Mesendoderm (in vitro differentiated cells): Measurements from ENCODE around the gene CEP112.
A peak's percentile ranks its signal among the peaks of the same experiment; 100 is the strongest.

Experiments
- DNase-seq: peaks from one replicate; pipeline ENCODE4 v3.0.0; 2013
- H2AK5ac ChIP-seq: 2 replicates; pipeline ENCODE4 v1.6.1; 2013; ENCODE audit warnings: low read length, inconsistent platforms
- H2BK120ac ChIP-seq: 2 replicates; pipeline ENCODE4 v1.6.1; 2013; ENCODE audit warnings: low read depth, mild to moderate bottlenecking, low read length, moderate library complexity, mixed read lengths
- H2BK15ac ChIP-seq: replicated peaks from 2 replicates; pipeline ENCODE4 v1.6.1; 2013; ENCODE audit warnings: low read depth, mild to moderate bottlenecking, moderate library complexity
- H2BK5ac ChIP-seq: 2 replicates; pipeline ENCODE4 v1.6.1; 2013; ENCODE audit warnings: low read length, inconsistent platforms
- H3K18ac ChIP-seq: 2 replicates; pipeline ENCODE4 v1.6.1; 2013; ENCODE audit warnings: mild to moderate bottlenecking, low read length, mixed read lengths
- H3K23ac ChIP-seq: one replicate; pipeline ENCODE4 v1.6.1; 2013; ENCODE audit warnings: low read length
- H3K27ac ChIP-seq: 2 replicates; pipeline ENCODE4 v1.5.1; 2013; ENCODE audit warnings: low read depth, mild to moderate bottlenecking, inconsistent platforms, low read length, moderate library complexity
- H3K27me3 ChIP-seq: 2 replicates; pipeline ENCODE4 v1.6.1; 2013; ENCODE audit warnings: low read length, control low read depth, mild to moderate bottlenecking, inconsistent platforms; ENCODE audit not compliant: insufficient read depth, poor library complexity
- H3K36me3 ChIP-seq: 2 replicates; pipeline ENCODE4 v1.6.1; 2013; ENCODE audit warnings: low read length, inconsistent platforms; ENCODE audit not compliant: control insufficient read depth, insufficient read depth
- H3K4ac ChIP-seq: one replicate; pipeline ENCODE4 v1.6.1; 2013; ENCODE audit warnings: low read depth, mild to moderate bottlenecking, low read length, moderate library complexity
- H3K4me1 ChIP-seq: 2 replicates; pipeline ENCODE4 v1.6.1; 2013; ENCODE audit warnings: low read depth, low read length, inconsistent platforms; ENCODE audit not compliant: control insufficient read depth
- H3K4me2 ChIP-seq: 2 replicates; pipeline ENCODE4 v1.6.1; 2013; ENCODE audit warnings: low read length
- H3K4me3 ChIP-seq: 2 replicates; pipeline ENCODE4 v1.5.1; 2013; ENCODE audit warnings: mild to moderate bottlenecking, low read length
- H3K56ac ChIP-seq: one replicate; pipeline ENCODE4 v1.6.1; 2013; ENCODE audit warnings: low read length
- H3K79me1 ChIP-seq: 2 replicates; pipeline ENCODE4 v1.6.1; 2013; ENCODE audit warnings: low read length, inconsistent platforms
- H3K79me2 ChIP-seq: 2 replicates; pipeline ENCODE4 v1.6.1; 2013; ENCODE audit warnings: mild to moderate bottlenecking, low read length; ENCODE audit not compliant: control insufficient read depth, insufficient read depth
- H3K9ac ChIP-seq: 2 replicates; pipeline ENCODE4 v1.6.1; 2013; ENCODE audit warnings: low read length, inconsistent platforms
- H4K5ac ChIP-seq: one replicate; pipeline ENCODE4 v1.6.1; 2013; ENCODE audit warnings: low read length
- H4K8ac ChIP-seq: one replicate; pipeline ENCODE4 v1.6.1; 2013; ENCODE audit warnings: low read depth, mild to moderate bottlenecking, control low read depth, low read length, moderate library complexity
- WGBS: extraction: QIAGEN DNeasy Blood & Tissue Kit; methylation state at CpG from one replicate; pipeline ENCODE4 v1.1.7; 2013; ENCODE audit warnings: low lambda C conversion rate, missing lambda C conversion rate; ENCODE audit not compliant: insufficient coverage; ENCODE audit errors: extremely low coverage; 5-methylcytosine and 5-hydroxymethylcytosine counted together

CEP112 gene

DNA sequence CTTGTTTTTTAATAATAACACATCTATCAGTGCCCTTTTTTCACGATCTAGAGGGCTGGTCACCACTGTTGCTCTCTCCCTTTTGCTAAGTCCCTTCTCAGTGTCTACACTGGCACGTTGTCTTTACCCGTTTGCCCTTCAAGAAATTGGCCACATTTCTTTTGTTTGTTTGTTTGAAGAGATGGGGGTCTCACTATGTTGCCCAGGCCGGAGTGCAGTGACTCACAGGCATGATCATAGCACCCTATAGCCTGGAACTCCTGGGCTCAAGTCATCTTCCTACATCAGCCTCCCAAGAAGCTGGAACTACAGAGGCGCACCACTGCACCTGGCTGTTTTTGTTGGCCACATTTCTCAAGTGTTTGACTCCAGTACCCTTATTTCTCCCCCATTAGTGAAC is 492.5 kb downstream of the CEP112 start:
- no CpG with 5 or more reads among the region's 5 CpGs for WGBS

DNA sequence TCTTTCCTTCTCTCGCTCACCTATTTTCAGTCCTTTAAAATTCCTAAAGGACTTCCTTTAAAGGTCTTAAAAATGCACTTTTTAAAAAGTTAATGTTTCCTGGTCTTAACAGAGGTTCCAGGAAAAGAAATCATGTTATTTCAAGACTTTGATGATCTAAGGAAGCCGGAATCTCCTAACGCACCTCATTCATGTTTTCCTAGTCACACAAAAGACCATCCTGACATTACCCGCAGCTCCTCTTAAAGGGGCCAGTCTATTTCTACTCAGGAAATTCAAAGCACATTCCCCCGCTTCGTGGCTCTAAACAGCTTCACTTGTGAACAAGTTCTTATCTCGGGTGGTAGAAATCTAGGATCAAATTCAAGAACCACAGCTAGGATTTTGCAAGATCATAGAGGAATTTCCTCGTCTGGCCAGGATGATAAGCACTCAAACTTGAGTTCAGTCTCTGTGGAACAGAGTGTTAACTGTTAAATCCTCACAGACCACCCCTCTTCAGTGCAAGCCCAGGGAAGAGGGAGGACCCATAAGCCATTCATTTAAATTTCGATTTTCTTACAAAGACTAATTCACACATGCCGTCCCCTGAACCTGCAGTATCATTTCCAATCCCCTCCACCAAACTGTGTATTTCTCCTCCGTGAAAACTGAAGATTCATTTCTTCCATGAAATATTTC is 493.4 kb downstream of the CEP112 start:
- Histone ChIP-seq H2AK5ac (no peak overlapping the region), H4K8ac (no peak overlapping the region), H3K79me1 (no peaks in the 10 kb centered on the region), H3K4me2 (no peak overlapping the region), H3K27ac (peak overlapping the region; percentile 9), H3K36me3 (no peaks in the 10 kb centered on the region), H3K79me2 (no peaks in the 10 kb centered on the region), H3K23ac (no peak overlapping the region), H2BK15ac (peak overlapping the region; percentile 41), H3K4me1 (no peaks in the 10 kb centered on the region), H3K4ac (no peak overlapping the region), H3K18ac (peak overlapping the region; percentile 39), H2BK120ac (no peak overlapping the region), H3K9ac (peak overlapping the region; percentile 1), H4K5ac (no peak overlapping the region), H3K56ac (peak overlapping the region; percentile 6), H3K4me3 (no peak overlapping the region), H3K27me3 (no peaks in the 10 kb centered on the region), H2BK5ac (no peak overlapping the region)
- peak; percentile 75 for DNase-seq
- WGBS = no CpG with 5 or more reads among the region's 11 CpGs

More for the DNA sequence above, 492.5 kb downstream of the CEP112 start:
- Histone ChIP-seq H3K4ac (no peak overlapping the region), H2BK120ac (no peak overlapping the region), H3K27ac (no peak overlapping the region), H4K8ac (no peak overlapping the region), H3K4me1 (no peaks in the 10 kb centered on the region), H2BK15ac (no peak overlapping the region), H3K56ac (no peak overlapping the region), H3K4me2 (no peak overlapping the region), H3K79me1 (no peaks in the 10 kb centered on the region), H2AK5ac (no peak overlapping the region), H3K4me3 (no peak overlapping the region), H3K79me2 (no peaks in the 10 kb centered on the region), H3K18ac (no peak overlapping the region), H3K9ac (no peak overlapping the region), H2BK5ac (no peak overlapping the region), H3K27me3 (no peaks in the 10 kb centered on the region), H3K23ac (no peak overlapping the region), H3K36me3 (no peaks in the 10 kb centered on the region), H4K5ac (no peak overlapping the region)
- no peak for DNase-seq

DNA sequence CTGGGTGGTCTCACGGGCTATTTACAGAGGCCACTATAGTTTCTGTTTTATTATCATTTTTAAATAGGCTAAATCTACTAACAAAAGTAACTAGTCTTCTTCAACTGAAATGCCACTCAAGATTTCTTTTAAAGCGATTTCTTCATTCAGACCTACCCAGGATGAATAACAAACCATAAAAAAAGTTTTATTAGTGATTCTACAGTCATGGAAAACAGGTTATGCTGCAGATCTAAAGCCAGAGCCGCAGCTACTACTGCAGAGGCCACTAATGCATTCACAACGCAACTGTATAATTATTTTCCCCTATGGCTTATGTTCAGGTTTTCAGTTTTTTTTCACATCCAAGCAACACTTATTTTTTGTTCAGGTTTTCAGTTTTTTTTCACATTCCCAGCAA is 494.3 kb downstream of the CEP112 start:
- Histone ChIP-seq H3K36me3 (no peaks in the 10 kb centered on the region), H3K79me1 (no peaks in the 10 kb centered on the region), H3K79me2 (no peaks in the 10 kb centered on the region), H3K4me3 (no peak overlapping the region), H3K4me1 (no peaks in the 10 kb centered on the region), H2BK15ac (no peak overlapping the region), H3K4me2 (no peak overlapping the region), H3K27ac (no peak overlapping the region), H3K56ac (peak overlapping the region; percentile 37), H3K18ac (no peak overlapping the region), H2AK5ac (no peak overlapping the region), H2BK120ac (no peak overlapping the region), H2BK5ac (no peak overlapping the region), H3K9ac (no peak overlapping the region), H4K8ac (no peak overlapping the region), H3K27me3 (no peaks in the 10 kb centered on the region), H3K4ac (no peak overlapping the region), H4K5ac (no peak overlapping the region), H3K23ac (no peak overlapping the region)
- no CpG with 5 or more reads among the region's 4 CpGs for WGBS
- no peak for DNase-seq

DNA sequence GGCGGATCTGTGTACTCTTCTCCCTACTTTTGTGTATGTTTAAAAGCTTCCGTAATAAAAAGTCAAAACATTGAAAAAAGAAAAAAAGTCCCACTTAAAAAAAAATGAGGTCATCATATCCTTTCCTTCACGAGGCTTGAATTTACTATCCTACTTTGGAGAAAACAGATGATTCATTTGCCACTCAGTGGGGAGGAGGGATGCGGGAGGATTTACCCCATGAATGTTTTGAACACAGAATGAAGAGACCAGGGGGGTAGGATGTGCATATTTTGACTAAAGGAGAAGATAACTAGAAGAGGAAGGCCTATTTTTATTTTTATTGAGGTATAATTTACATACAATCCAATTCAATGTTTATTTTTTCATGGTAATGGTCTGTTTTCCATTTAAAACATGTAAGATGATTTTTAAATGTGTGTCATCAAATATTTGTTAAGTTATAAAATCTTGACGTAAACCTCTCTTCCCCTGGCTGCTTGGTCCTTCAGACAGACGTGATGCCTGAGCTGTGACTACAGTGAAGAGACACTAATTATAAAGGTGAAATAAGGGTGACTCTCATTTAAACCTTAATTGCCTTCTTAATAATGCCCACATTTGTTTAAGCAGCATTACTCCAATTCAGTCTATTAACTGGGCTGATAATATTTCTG is 495.1 kb downstream of the CEP112 start:
- Histone ChIP-seq H3K4me3 (no peak overlapping the region), H3K4ac (no peak overlapping the region), H3K36me3 (no peaks in the 10 kb centered on the region), H3K79me1 (no peaks in the 10 kb centered on the region), H3K9ac (no peak overlapping the region), H3K56ac (no peak overlapping the region), H3K79me2 (no peaks in the 10 kb centered on the region), H3K27ac (no peak overlapping the region), H2BK15ac (no peak overlapping the region), H3K23ac (no peak overlapping the region), H2AK5ac (no peak overlapping the region), H3K27me3 (no peaks in the 10 kb centered on the region), H3K18ac (peak overlapping the region; percentile 39), H3K4me2 (no peak overlapping the region), H2BK120ac (no peak overlapping the region), H2BK5ac (no peak overlapping the region), H4K8ac (no peak overlapping the region), H3K4me1 (no peaks in the 10 kb centered on the region), H4K5ac (no peak overlapping the region)
- no CpG with 5 or more reads among the region's 6 CpGs for WGBS
- DNase-seq = peak; percentile 37

DNA sequence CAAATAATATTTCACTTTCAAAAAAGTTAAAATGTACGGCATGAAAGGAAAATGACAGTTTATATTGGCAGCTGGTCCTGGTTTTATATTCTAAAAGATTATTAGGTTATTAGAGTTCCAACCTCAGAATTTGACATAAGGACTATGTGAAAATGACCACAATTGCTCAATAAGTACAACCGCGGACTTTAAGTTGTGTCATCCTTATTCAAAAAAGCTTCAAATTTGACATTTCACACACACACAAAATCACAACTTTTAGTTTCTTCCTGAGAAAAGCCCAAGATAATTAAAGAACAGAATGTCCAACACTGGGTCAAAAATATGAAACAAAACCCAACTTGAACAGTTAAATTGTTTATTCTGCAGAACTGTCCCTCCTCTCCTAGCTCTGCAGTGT is 497.3 kb downstream of the CEP112 start:
- H3K79me2 ChIP-seq = no peaks in the 10 kb centered on the region
- H3K4me3 ChIP-seq = no peak overlapping the region
- H3K4me2 ChIP-seq = no peak overlapping the region
- H3K27ac ChIP-seq = no peak overlapping the region
- no CpG with 5 or more reads among the region's 3 CpGs for WGBS
- no peaks in the 10 kb centered on the region for H3K27me3 ChIP-seq
- H3K18ac ChIP-seq = no peak overlapping the region
- no peak overlapping the region for H3K4ac ChIP-seq
- H3K4me1 ChIP-seq = peaks cover 5% of the 10 kb centered on the region
- H3K36me3 ChIP-seq = no peaks in the 10 kb centered on the region
- H2AK5ac ChIP-seq = no peak overlapping the region
- no peak overlapping the region for H4K5ac ChIP-seq
- H2BK120ac ChIP-seq = no peak overlapping the region
- no peak overlapping the region for H3K56ac ChIP-seq
- H2BK5ac ChIP-seq = no peak overlapping the region
- no peak overlapping the region for H2BK15ac ChIP-seq
- no peak overlapping the region for H4K8ac ChIP-seq
- H3K79me1 ChIP-seq = no peaks in the 10 kb centered on the region
- H3K23ac ChIP-seq = no peak overlapping the region
- no peak overlapping the region for H3K9ac ChIP-seq
- no peak for DNase-seq
